Calu3 (cell line): ENCODE results near the gene SYT8. TPM values are rescaled to one million over a fixed set of nuclear protein-coding genes. Genes with fewer than 3 reads are reported as not detected.
"Not testable (repeated sequence)": the region's sequence is repeated elsewhere in the genome, so short reads cannot be mapped to it uniquely, and the experiment has no call there.

Experiments
- BruUV-seq: library from RNA; stranded (reverse); fragments of 400-500 nt; replicated peaks from 2 replicates; lab custom pipeline; 2021; lab: Mats Ljungman, UMichigan
- CTCF ChIA-PET: fragments of 300-600 bp; sonication (Branson Sonifier 250); formaldehyde crosslinking; loops from one replicate; lab custom pipeline; 2022; ENCODE audit warnings: antibody characterized with exemption; lab: Charles Lee
- DNase-seq: peaks from one replicate; pipeline ENCODE4 v3.0.0; 2022
- H3K27ac Mint-ChIP-seq: one replicate; pipeline ENCODE4 v1.8.0; 2022; ENCODE audit warnings: mixed read lengths; ENCODE audit not compliant: unreplicated experiment
- H3K27me3 Mint-ChIP-seq: one replicate; pipeline ENCODE4 v1.8.0; 2022; ENCODE audit warnings: mixed read lengths; ENCODE audit not compliant: unreplicated experiment
- H3K36me3 Mint-ChIP-seq: one replicate; pipeline ENCODE4 v1.8.0; 2022; ENCODE audit warnings: mild to moderate bottlenecking, moderate library complexity, mixed read lengths; ENCODE audit not compliant: insufficient read depth, unreplicated experiment
- H3K4me1 Mint-ChIP-seq: one replicate; pipeline ENCODE4 v1.8.0; 2022; ENCODE audit warnings: mild to moderate bottlenecking, low read depth, mixed read lengths; ENCODE audit not compliant: unreplicated experiment
- H3K4me3 Mint-ChIP-seq: one replicate; pipeline ENCODE4 v1.8.0; 2022; ENCODE audit warnings: mild to moderate bottlenecking, low read depth, moderate library complexity, mixed read lengths; ENCODE audit not compliant: unreplicated experiment
- H3K9me3 Mint-ChIP-seq: one replicate; pipeline ENCODE4 v1.8.0; 2022; ENCODE audit warnings: low read depth, mixed read lengths; ENCODE audit not compliant: unreplicated experiment
- intact Hi-C: fragments of 100-400 bp; cut with micrococcal nuclease; formaldehyde crosslinking; loops from one replicate; pipeline ENCODE4 v1.10.0; 2022; ENCODE audit not compliant: unreplicated experiment
- total RNA-seq: library from RNA; stranded (reverse); gene quantifications from 2 replicates; pipeline ENCODE4 v1.2.3, GENCODE V29; 2022
- TF ChIP-seq, protein P1 (sequence below): fragments of 200-600 bp; IDR thresholded peaks from one replicate; pipeline ENCODE4 v1.8.0; 2022; ENCODE audit warnings: antibody characterized with exemption; ENCODE audit not compliant: unreplicated experiment

SYT8 gene
- total RNA-seq, 1 experiment from 2014 or later = 7.1 TPM

DNA sequence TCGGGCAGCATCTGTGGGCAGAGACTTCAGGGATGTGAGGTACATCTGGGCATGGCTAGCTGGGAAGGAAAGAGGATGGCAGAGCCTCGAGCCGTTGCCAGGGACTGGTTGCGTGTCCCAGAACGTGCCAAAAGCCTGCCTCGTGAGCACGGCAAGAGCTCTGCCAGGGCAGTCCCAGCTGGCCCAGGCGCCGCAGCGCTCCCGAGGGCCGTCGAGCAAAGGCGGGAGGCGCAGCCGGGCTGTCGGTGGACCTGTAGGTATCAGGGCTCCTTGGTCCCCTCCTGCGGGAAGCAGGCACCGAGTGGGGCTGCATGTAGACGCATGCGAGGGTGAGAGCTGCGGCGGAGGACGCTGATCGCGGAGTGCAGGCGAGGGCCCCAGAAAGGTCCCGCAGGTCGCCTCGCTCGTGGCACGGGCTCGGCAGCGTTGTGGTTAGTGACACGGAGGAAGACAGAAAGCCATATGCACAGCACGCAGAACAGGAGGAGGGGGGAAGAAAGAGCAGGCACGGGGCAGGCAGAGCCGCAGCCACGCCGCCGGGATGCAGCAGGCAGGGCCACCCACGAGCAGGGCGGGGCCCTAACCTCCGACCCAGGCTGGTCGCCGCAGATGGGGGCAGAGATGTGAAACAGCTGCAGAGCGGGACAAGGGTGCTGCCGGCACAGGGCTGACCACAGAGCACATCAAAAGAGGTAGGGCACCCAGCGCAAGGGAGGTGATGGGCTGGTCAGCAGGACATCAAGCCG is 36.1 kb downstream of the SYT8 start:
- Mint-ChIP-seq H3K27me3 (peaks cover 60% of the 10 kb centered on the region), H3K4me1 (no peaks in the 10 kb centered on the region), H3K4me3 (no peak overlapping the region), H3K36me3 (no peaks in the 10 kb centered on the region), H3K27ac (no peak overlapping the region), H3K9me3 (no peaks in the 10 kb centered on the region)
- TF ChIP-seq, protein P1, sequence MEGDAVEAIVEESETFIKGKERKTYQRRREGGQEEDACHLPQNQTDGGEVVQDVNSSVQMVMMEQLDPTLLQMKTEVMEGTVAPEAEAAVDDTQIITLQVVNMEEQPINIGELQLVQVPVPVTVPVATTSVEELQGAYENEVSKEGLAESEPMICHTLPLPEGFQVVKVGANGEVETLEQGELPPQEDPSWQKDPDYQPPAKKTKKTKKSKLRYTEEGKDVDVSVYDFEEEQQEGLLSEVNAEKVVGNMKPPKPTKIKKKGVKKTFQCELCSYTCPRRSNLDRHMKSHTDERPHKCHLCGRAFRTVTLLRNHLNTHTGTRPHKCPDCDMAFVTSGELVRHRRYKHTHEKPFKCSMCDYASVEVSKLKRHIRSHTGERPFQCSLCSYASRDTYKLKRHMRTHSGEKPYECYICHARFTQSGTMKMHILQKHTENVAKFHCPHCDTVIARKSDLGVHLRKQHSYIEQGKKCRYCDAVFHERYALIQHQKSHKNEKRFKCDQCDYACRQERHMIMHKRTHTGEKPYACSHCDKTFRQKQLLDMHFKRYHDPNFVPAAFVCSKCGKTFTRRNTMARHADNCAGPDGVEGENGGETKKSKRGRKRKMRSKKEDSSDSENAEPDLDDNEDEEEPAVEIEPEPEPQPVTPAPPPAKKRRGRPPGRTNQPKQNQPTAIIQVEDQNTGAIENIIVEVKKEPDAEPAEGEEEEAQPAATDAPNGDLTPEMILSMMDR = no peak
- no TSS peak for BruUV-seq
- no peak for DNase-seq
- CTCF ChIA-PET = interaction anchor here (0.6 to 1.6 kb wide), 2 partner anchors 37 to 281 kb away, joined by 3 to 4 read pairs; no protein-coding TSS in a partner anchor
- intact Hi-C loops = loop anchor here (5.0 kb wide), 1 partner anchor 34 kb away; the partner anchor contains the start of gene TNNI2

DNA sequence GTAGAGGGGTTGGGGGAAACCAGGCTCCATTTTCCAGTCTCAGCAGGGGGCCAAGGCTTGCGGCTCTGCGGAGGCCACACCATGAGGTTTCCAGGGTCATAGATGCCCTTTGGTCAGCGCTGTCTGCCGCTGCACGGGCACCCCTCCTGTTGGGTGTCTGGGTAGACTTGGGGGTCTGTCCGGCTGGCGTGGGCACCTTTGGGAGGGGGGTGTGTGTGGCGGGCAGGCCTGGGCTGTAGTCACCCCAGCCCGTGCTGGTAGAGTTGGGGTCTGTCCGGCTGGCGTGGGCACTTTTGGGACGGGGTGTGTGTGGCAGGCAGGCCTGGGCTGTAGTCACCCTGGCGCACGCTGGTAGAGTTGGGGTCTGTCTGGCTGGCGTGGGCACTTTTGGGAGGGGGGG is 36.7 kb downstream of the SYT8 start:
- CTCF ChIA-PET = no interaction called here
- BruUV-seq = no TSS peak
- no peak for DNase-seq
- TF ChIP-seq, protein P1 = no peak
- Mint-ChIP-seq H3K4me3 (no peak overlapping the region), H3K4me1 (no peaks in the 10 kb centered on the region), H3K27me3 (peaks cover 60% of the 10 kb centered on the region), H3K9me3 (no peaks in the 10 kb centered on the region), H3K36me3 (peaks cover 6% of the 10 kb centered on the region), H3K27ac (no peak overlapping the region)
- intact Hi-C loops = loop anchor here (5.0 kb wide), 1 partner anchor 34 kb away; the partner anchor contains the start of gene TNNI2

GRCh38 chr11:1872267-1872985 is 37.6 kb downstream of the SYT8 start:
- H3K27me3 Mint-ChIP-seq = peaks cover 60% of the 10 kb centered on the region
- BruUV-seq = no TSS peak
- H3K4me3 Mint-ChIP-seq = no peak overlapping the region
- intact Hi-C loops = loop anchor here (5.0 kb wide), 1 partner anchor 35 kb away; the partner anchor contains the start of gene TNNI2
- CTCF ChIA-PET = no interaction called here
- no peaks in the 10 kb centered on the region for H3K9me3 Mint-ChIP-seq
- no peak for DNase-seq
- TF ChIP-seq, protein P1 = no peak
- no peaks in the 10 kb centered on the region for H3K4me1 Mint-ChIP-seq
- H3K36me3 Mint-ChIP-seq = peaks cover 9% of the 10 kb centered on the region
- no peak overlapping the region for H3K27ac Mint-ChIP-seq

DNA sequence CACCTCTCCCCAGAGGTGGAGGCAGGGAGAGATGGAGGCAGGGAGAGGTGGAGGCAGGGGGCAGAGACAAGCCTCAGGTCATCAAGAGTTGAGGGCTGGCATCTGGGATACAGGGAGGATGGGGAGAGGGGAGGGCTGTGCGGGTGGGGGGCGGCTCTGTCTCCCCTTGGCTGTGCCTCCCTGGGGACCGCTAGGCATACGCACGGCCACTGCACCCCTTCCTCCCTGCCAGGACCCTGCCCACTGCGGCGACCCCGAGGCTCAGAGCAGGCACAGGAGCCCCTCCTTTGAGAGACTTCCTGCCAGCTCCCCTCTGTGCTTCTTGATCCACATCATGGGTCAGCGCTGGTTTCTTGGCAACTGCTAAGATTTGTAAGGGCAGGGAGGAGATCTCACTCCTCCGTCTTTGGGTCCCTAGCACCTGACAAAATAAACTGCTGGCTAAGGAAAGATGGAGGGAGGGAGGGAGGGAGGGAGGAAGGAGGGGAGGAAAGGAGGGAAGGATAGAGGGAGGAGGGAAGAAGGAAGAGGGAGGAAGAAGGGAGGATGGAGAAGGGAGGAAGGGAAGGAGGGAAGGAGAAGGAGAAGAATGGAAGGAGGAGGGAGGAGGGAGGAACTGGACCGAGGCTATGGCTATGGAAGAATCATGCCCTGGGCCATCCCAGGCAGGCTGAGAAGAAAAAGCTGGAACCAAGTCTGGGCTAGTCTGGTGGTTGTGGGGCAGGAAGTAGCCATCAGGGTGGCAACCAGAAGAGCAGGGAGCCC is 38.4 kb downstream of the SYT8 start:
- intact Hi-C loops = loop anchor here (5.0 kb wide), 1 partner anchor 36 kb away; the partner anchor contains the start of gene TNNI2
- CTCF ChIA-PET = interaction anchor here (0.6 kb wide), 1 partner anchor 649 kb away, joined by 7 read pairs; no protein-coding TSS in a partner anchor
- Mint-ChIP-seq H3K4me3 (no peak overlapping the region), H3K27ac (no peak overlapping the region), H3K36me3 (peaks cover 11% of the 10 kb centered on the region), H3K27me3 (peaks cover 59% of the 10 kb centered on the region), H3K9me3 (no peaks in the 10 kb centered on the region), H3K4me1 (no peaks in the 10 kb centered on the region)
- no TSS peak for BruUV-seq
- TF ChIP-seq, protein P1 = no peak
- DNase-seq = no peak

DNA sequence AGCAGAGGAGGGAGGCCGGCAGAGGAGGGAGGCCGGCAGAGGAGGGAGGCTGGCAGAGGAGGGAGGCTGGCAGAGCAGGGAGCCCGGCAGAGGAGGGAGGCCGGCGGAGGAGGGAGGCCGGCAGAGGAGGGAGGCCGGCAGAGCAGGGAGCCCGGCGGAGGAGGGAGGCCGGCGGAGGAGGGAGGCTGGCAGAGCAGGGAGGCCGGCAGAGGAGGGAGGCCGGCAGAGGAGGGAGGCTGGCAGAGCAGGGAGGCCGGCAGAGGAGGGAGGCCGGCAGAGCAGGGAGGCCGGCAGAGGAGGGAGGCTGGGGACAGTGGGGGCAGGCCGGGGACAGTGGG is 39.0 kb downstream of the SYT8 start:
- H3K36me3 Mint-ChIP-seq = peaks cover 11% of the 10 kb centered on the region
- H3K9me3 Mint-ChIP-seq, CTCF ChIA-PET: not testable (repeated sequence)

GRCh38 chr11:1874441-1875092 is 39.8 kb downstream of the SYT8 start:
- DNase-seq, BruUV-seq, H3K27ac Mint-ChIP-seq, H3K4me1 Mint-ChIP-seq, H3K9me3 Mint-ChIP-seq, H3K4me3 Mint-ChIP-seq, CTCF ChIA-PET: not testable (repeated sequence)
- intact Hi-C loops = loop anchor here (5.0 kb wide), 1 partner anchor 37 kb away; the partner anchor contains the start of gene TNNI2
- peaks cover 46% of the 10 kb centered on the region for H3K27me3 Mint-ChIP-seq
- peaks cover 11% of the 10 kb centered on the region for H3K36me3 Mint-ChIP-seq

More for the DNA sequence above, 39.0 kb downstream of the SYT8 start:
- H3K4me1 Mint-ChIP-seq, DNase-seq, BruUV-seq, H3K4me3 Mint-ChIP-seq, H3K27ac Mint-ChIP-seq: not testable (repeated sequence)
- intact Hi-C loops = loop anchor here (5.0 kb wide), 1 partner anchor 36 kb away; the partner anchor contains the start of gene TNNI2
- peaks cover 53% of the 10 kb centered on the region for H3K27me3 Mint-ChIP-seq
